GM18951 (cell line): ENCODE data around the gene TADA2A.
"Not testable (repeated sequence)": the region's sequence is repeated elsewhere in the genome, so short reads cannot be mapped to it uniquely, and the experiment has no call there.

Experiments
- POLR2A ChIP-seq: IDR thresholded peaks from 4 replicates; pipeline ENCODE4 v1.6.1; 2011; ENCODE audit warnings: mild to moderate bottlenecking; ENCODE audit not compliant: insufficient read length, insufficient read depth; ENCODE audit errors: extremely low read depth
- in situ Hi-C: fragments of 300-500 bp; cut with MboI; formaldehyde crosslinking; loops from one replicate; pipeline ENCODE4 v1.12.0; 2022; ENCODE audit warnings: low sequenced_read_pairs, mixed read lengths, inconsistent platforms; ENCODE audit not compliant: unreplicated experiment

The TADA2A gene

GRCh38 chr17:37384560-37385149 is 22.0 kb upstream of the TADA2A start:
- TF ChIP-seq POLR2A = no peak
- in situ Hi-C loops = no loop called here

- TF ChIP-seq POLR2A = no peak
- in situ Hi-C loops = no loop called here
These were observed 21.2 kb upstream of the TADA2A start for GRCh38 chr17:37385474-37385990.

DNA sequence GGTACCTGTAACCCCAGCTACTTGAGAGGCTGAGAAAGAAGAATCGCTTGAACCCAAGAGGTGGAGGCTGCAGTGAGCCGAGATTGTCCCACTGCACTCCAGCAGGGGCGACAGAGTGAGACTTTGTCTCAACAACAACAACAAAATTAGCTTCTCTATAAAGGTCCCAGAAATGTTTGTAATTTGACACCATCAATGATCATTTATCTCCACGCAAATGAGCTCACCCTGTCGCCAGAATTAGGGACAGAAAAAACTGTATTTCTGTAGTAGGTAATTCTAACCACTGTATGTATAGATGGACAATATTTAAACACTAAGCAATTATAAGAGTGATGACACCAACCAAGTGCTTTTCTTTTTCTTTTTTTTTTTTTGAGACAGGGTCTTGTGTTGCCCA is 20.2 kb upstream of the TADA2A start:
- in situ Hi-C loops = no loop called here
- TF ChIP-seq POLR2A = no peak

DNA sequence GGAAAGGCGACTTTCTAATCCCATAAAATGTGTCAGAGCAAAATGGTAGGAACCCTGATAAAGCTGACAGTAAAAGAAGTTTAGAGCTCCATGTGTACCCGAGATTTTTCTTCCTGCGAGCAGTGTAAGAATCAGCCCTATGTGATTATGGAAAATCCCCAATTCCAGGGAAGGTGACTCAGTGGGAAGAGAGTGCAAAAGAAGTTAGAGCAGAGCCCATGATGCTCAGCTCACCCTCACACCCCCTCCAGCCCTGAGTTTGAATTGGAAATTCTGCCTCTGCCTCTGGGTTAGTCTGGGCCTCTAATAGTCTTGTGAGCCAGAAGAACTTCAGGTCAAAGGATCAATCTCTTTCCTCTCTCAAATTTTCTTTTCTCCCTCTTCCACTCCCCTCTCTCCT is 18.4 kb upstream of the TADA2A start:
- no peak for TF ChIP-seq POLR2A
- in situ Hi-C loops = no loop called here

DNA sequence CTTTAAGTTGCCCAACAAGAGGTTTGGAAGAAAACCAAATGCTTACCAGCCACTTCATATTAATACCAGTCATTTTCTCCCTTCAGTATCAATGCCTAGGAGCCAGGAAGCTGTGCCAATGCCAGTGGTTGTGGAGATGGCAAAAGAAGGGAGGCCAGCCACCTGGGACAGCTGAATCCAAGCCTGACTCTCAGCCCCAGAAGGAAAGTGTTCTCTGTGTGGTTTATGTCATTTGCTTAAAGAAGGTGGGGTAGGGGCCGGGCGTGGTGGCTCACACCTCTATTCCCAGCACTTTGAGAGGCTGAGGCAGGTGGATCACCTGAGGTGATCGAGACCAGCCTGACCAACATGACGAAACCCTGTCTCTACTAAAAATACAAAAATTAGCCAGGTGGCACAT is 17.5 kb upstream of the TADA2A start:
- in situ Hi-C loops = no loop called here

GRCh38 chr17:37391146-37391545 is 15.5 kb upstream of the TADA2A start:
- in situ Hi-C loops = no loop called here
- TF ChIP-seq POLR2A = no peak

More for the DNA sequence above, 17.5 kb upstream of the TADA2A start:
- no peak for TF ChIP-seq POLR2A

GRCh38 chr17:37392024-37392590 is 14.6 kb upstream of the TADA2A start:
- no peak for TF ChIP-seq POLR2A
- in situ Hi-C loops = no loop called here

DNA sequence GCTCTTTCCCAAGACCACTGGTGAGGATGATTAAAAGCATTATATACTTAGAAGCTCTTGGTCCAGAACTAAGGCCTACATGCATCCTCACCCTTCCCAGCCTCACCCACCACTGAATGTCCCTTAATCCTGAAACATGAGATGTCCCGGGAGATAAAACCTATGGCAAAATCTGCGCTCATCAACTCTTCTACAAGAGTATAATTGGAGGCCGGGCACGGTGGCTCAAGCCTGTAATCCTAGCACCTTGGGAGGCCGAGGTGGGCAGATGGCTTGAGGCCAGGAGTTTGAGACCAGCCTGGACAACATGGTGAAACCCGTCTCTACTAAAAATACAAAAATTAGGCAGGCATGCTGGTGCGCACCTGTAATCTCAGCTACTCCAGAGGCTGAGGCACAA is 13.3 kb upstream of the TADA2A start:
- in situ Hi-C loops = no loop called here

DNA sequence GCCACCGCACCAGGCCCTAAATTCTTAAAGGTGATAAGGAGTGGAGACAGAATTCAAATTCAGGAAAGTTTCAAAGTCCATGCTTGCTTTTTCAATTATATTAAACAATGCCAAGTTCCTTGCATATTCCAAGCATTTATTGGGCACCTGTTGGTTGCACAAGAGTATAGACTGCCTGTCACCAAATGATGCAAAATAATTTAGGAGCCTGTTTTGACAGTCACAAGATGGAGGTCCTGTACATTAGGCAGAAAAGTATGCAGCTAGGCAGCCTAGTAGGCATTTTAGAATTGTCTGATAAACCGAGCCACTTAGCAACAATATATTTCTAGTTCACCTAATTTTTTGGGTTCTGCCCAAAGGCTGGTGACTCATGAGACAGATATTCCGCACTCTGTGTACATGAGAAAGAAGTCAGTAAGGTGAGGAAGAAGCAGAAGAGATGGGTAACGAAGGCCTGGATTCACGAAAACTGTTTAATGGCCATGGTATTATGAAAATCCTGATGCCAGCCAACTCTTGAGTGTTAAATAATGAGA is 7.4 kb upstream of the TADA2A start:
- no peak for TF ChIP-seq POLR2A
- in situ Hi-C loops = no loop called here

More for the DNA sequence above, 13.3 kb upstream of the TADA2A start:
- TF ChIP-seq POLR2A = no peak

- in situ Hi-C loops = no loop called here
- no peak for TF ChIP-seq POLR2A
These were observed 6.2 kb upstream of the TADA2A start for GRCh38 chr17:37400505-37400904.

GRCh38 chr17:37405522-37405921 is 1.2 kb upstream of the TADA2A start:
- in situ Hi-C loops = not testable (repeated sequence)

DNA sequence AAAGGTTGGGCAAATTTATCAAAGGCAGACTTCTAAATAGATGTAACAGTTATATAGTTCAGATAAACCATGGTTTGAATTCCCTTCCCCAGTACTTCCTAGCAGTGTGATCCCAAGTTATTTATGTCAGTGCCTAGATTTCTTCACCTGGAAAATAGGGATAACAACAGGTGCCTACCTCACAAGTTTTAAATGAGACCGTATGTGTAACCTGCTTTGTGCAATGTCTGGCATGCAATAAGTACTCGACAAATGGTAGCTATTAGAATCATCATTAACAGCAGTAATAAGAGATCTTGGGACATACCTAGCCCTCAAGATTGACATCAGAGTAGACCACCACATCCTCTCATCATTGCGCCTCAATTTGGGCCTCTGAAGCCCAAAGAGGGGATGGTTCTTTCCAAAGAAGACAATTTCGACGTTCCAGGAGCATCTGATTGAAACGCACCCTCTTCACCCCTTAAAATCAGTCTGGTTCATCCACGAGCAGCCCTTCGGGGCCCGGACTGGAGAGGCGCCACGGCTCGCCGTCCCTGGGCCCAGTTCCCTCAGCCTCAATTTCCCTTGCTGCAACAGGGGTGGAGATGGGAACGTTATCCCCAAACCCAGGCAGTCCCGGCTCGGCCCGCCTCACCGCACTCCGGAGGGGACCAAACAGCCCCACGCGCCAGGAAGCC is 591 bp upstream of the TADA2A start:
- in situ Hi-C loops = no loop called here
- TF ChIP-seq POLR2A = no peak

- in situ Hi-C loops = not testable (repeated sequence)
These were observed 1.4 kb downstream of the TADA2A start for GRCh38 chr17:37408145-37408479.

- in situ Hi-C loops = no loop called here
- TF ChIP-seq POLR2A = no peak
These were observed 3.7 kb downstream of the TADA2A start for GRCh38 chr17:37410357-37410756.
